ENCODE results near the gene URAD.

- no peak for TF ChIP-seq POLR2A (IDR thresholded peaks at IDR 0.05; ENCODE audit: extremely low read depth, insufficient read length)
- no peak for TF ChIP-seq MAX (IDR thresholded peaks at IDR 0.05; ENCODE audit: low read depth, low read length)
These were observed 24.4 kb upstream of the URAD start for GRCh38 chr13:28012896-28013295.

Data from NB4 (cell line).